ENCODE measurements around the gene CCDC91.

The CCDC91 gene

DNA sequence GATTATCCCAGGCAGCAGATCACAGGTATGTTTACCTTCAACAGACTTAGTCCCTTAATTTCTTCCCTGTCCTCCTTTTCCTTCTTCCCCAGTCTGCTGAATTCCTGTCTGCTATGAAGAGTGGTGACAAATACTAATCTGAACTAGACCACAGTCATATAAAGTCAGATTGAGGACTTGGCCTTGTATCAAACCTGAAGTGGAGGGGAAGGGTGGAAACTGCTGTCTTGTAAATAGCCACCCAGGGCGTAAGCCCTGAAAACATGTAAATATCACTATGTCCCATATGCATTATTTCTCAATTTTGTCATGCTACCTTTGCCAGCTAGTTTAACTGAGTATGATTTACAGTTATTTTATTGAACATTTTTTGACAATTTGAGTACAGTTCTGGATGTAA is 368.0 kb downstream of the CCDC91 start:
- Histone ChIP-seq H3K4me3 (ENCODE audit: insufficient read depth, low read length, poor library complexity, severe bottlenecking) (no peak overlapping the region), H2AFZ (ENCODE audit: low read depth, low read length, severe bottlenecking) (no peak overlapping the region)

DNA sequence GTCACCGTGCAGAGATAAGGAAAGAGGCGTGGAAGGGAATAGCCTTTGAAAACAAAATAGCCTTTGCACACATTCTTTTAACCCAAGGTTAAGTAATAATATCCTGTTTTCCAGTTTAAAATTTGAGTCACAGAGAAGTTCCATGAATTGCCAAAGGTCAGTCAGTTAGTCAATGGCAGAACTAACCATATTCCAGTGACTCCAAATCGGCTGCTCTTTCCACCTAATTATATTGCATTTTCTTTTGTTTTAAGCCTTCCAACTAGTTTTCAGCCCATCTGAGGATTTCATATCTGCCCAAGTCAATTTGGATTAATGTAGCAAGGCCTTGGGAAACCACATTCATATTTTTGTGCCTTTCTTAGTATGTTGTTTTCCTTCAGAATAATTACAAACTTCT is 373.0 kb downstream of the CCDC91 start:
- H3K4me2 ChIP-seq (ENCODE audit: low read depth, low read length, poor library complexity, severe bottlenecking), result no peak overlapping the region
- no peaks in the 10 kb centered on the region for H3K9me2 ChIP-seq (replicated peaks; ENCODE audit: insufficient read depth, low read length)
- no peak overlapping the region for H3K4me3 ChIP-seq (ENCODE audit: insufficient read depth, low read length, poor library complexity, severe bottlenecking)
- no peaks in the 10 kb centered on the region for H3K9me3 ChIP-seq (ENCODE audit: insufficient read depth, low read length)
- no peaks in the 10 kb centered on the region for H3K79me2 ChIP-seq (ENCODE audit: insufficient read depth, low read length)
- no peaks in the 10 kb centered on the region for H3K36me3 ChIP-seq (ENCODE audit: low read length)
- H3K27me3 ChIP-seq (ENCODE audit: low read length), result no peaks in the 10 kb centered on the region
- TF ChIP-seq EZH2phosphoT487 (conservative IDR thresholded peaks at IDR 0.05; ENCODE audit: low read length), result no peak
- TF ChIP-seq, protein P1, sequence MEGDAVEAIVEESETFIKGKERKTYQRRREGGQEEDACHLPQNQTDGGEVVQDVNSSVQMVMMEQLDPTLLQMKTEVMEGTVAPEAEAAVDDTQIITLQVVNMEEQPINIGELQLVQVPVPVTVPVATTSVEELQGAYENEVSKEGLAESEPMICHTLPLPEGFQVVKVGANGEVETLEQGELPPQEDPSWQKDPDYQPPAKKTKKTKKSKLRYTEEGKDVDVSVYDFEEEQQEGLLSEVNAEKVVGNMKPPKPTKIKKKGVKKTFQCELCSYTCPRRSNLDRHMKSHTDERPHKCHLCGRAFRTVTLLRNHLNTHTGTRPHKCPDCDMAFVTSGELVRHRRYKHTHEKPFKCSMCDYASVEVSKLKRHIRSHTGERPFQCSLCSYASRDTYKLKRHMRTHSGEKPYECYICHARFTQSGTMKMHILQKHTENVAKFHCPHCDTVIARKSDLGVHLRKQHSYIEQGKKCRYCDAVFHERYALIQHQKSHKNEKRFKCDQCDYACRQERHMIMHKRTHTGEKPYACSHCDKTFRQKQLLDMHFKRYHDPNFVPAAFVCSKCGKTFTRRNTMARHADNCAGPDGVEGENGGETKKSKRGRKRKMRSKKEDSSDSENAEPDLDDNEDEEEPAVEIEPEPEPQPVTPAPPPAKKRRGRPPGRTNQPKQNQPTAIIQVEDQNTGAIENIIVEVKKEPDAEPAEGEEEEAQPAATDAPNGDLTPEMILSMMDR (IDR thresholded peaks at IDR 0.05; ENCODE audit: insufficient read depth, low read length, poor library complexity, severe bottlenecking), result no peak
- H4K20me1 ChIP-seq (ENCODE audit: low read depth, low read length), result no peaks in the 10 kb centered on the region
- no peak overlapping the region for H3K9ac ChIP-seq (ENCODE audit: low read length)
- no peak overlapping the region for H3K27ac ChIP-seq (ENCODE audit: low read depth, low read length)
- no peak overlapping the region for H2AFZ ChIP-seq (ENCODE audit: low read depth, low read length, severe bottlenecking)
- H3F3A ChIP-seq (ENCODE audit: insufficient read depth), result no peaks in the 10 kb centered on the region

More for the DNA sequence above, 368.0 kb downstream of the CCDC91 start:
- Histone ChIP-seq H3K9me2 (replicated peaks; ENCODE audit: insufficient read depth, low read length) (no peaks in the 10 kb centered on the region), H3F3A (ENCODE audit: insufficient read depth) (no peaks in the 10 kb centered on the region), H3K9ac (ENCODE audit: low read length) (no peak overlapping the region), H3K79me2 (ENCODE audit: insufficient read depth, low read length) (no peaks in the 10 kb centered on the region), H3K27me3 (ENCODE audit: low read length) (no peaks in the 10 kb centered on the region), H3K9me3 (ENCODE audit: insufficient read depth, low read length) (no peaks in the 10 kb centered on the region), H4K20me1 (ENCODE audit: low read depth, low read length) (no peaks in the 10 kb centered on the region), H3K36me3 (ENCODE audit: low read length) (no peaks in the 10 kb centered on the region), H3K4me2 (ENCODE audit: low read depth, low read length, poor library complexity, severe bottlenecking) (no peak overlapping the region), H3K27ac (ENCODE audit: low read depth, low read length) (no peak overlapping the region)
- TF ChIP-seq, protein P1 (IDR thresholded peaks at IDR 0.05; ENCODE audit: insufficient read depth, low read length, poor library complexity, severe bottlenecking), result no peak
- no peak for TF ChIP-seq EZH2phosphoT487 (conservative IDR thresholded peaks at IDR 0.05; ENCODE audit: low read length)

DNA sequence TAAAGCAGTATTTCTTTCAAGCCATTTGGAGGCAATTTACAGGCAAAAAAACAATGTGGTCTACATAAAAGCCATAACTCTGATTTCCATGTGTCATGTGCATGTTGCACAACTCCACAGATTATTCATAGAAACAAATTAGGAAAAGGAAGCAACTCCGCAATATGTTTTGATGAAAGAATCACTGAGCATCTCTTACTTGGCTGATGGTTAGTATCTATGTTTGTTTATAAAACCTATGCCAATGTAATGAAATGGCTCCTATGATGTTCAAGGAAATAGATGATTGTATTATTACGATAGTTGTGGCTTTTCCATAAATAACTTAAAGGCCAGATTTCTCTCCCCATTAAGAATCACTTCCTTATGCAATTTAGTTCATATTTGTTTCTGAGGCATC is 373.7 kb downstream of the CCDC91 start:
- no peaks in the 10 kb centered on the region for H3K9me3 ChIP-seq (ENCODE audit: insufficient read depth, low read length)
- H3K79me2 ChIP-seq (ENCODE audit: insufficient read depth, low read length), result no peaks in the 10 kb centered on the region
- no peak overlapping the region for H3K27ac ChIP-seq (ENCODE audit: low read depth, low read length)
- no peak overlapping the region for H3K4me3 ChIP-seq (ENCODE audit: insufficient read depth, low read length, poor library complexity, severe bottlenecking)
- no peaks in the 10 kb centered on the region for H3K9me2 ChIP-seq (replicated peaks; ENCODE audit: insufficient read depth, low read length)
- no peaks in the 10 kb centered on the region for H3F3A ChIP-seq (ENCODE audit: insufficient read depth)
- H3K9ac ChIP-seq (ENCODE audit: low read length), result no peak overlapping the region
- no peaks in the 10 kb centered on the region for H3K27me3 ChIP-seq (ENCODE audit: low read length)
- no peak overlapping the region for H3K4me2 ChIP-seq (ENCODE audit: low read depth, low read length, poor library complexity, severe bottlenecking)
- H3K36me3 ChIP-seq (ENCODE audit: low read length), result no peaks in the 10 kb centered on the region
- no peak overlapping the region for H2AFZ ChIP-seq (ENCODE audit: low read depth, low read length, severe bottlenecking)
- TF ChIP-seq, protein P1 (IDR thresholded peaks at IDR 0.05; ENCODE audit: insufficient read depth, low read length, poor library complexity, severe bottlenecking), result no peak
- no peak for TF ChIP-seq EZH2phosphoT487 (conservative IDR thresholded peaks at IDR 0.05; ENCODE audit: low read length)
- no peaks in the 10 kb centered on the region for H4K20me1 ChIP-seq (ENCODE audit: low read depth, low read length)

Measured in SU-DHL-6 (cell line).